ENCODE results near the gene OR5D16. TPM values are rescaled to one million over a fixed set of nuclear protein-coding genes. Genes with fewer than 3 reads are reported as not detected.

Gene OR5D16
- not detected for total RNA-seq

DNA sequence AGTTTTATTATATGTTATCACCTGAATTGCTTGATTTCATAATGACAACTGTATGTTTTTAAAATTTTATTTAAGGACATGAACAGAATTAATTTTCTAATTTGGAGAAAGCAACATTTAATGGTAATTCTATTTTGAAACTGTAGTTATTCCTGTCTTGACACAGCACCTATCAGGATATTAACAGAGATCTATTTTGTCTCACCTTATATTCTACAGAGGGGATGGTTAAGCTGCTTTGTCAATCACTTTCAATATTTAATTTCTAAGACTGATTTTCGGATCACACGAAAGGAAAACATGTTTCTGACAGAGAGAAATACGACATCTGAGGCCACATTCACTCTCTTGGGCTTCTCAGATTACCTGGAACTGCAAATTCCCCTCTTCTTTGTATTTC is at the start of gene OR5D16:
Gene OR5D16 (plus strand): TSS at position 301 of the 400 bp plus-strand sequence. CDS start 0 bp downstream, at position 301.
- Histone ChIP-seq H3K27me3 (no peaks in the 10 kb centered on the region), H3K9me3 (no peaks in the 10 kb centered on the region)

GRCh38 chr11:55791606-55792005 is 46.9 kb upstream of the OR5D16 start:
- Histone ChIP-seq H3K27ac (no peak overlapping the region), H3K27me3 (no peaks in the 10 kb centered on the region), H3K36me3 (no peaks in the 10 kb centered on the region), H3K4me1 (no peaks in the 10 kb centered on the region), H3K9me3 (no peaks in the 10 kb centered on the region), H3K4me3 (no peak overlapping the region)
- TF ChIP-seq CTCF (IDR thresholded peaks at IDR 0.05): no peak
- DNase-seq (ENCODE audit: low spot score): no peak

More for the DNA sequence above, at the start of gene OR5D16:
- no peak within 1 kb of the TSS for H3K27ac ChIP-seq
- H3K4me1 ChIP-seq: no peaks in the 10 kb centered on the region
- H3K4me3 ChIP-seq: no peak within 1 kb of the TSS
- H3K36me3 ChIP-seq: no peaks in the 10 kb centered on the region
- TF ChIP-seq CTCF (IDR thresholded peaks at IDR 0.05): no peak
- no peak for DNase-seq (ENCODE audit: low spot score)

GRCh38 chr11:55793321-55793720 is 45.2 kb upstream of the OR5D16 start:
- TF ChIP-seq CTCF (IDR thresholded peaks at IDR 0.05): no peak
- Histone ChIP-seq H3K9me3 (no peaks in the 10 kb centered on the region), H3K36me3 (no peaks in the 10 kb centered on the region), H3K4me1 (no peaks in the 10 kb centered on the region), H3K27ac (no peak overlapping the region), H3K4me3 (no peak overlapping the region), H3K27me3 (no peaks in the 10 kb centered on the region)
- DNase-seq (ENCODE audit: low spot score): no peak

GRCh38 chr11:55795256-55795655 is 43.3 kb upstream of the OR5D16 start, which contains the start of gene OR5D14:
Gene OR5D14 (plus strand): TSS chr11:55795556. CDS start chr11:55795556, 0 bp downstream.
- no peaks in the 10 kb centered on the region for H3K27me3 ChIP-seq
- no peaks in the 10 kb centered on the region for H3K36me3 ChIP-seq
- no peaks in the 10 kb centered on the region for H3K9me3 ChIP-seq
- no peak for TF ChIP-seq CTCF (IDR thresholded peaks at IDR 0.05)
- no peak for DNase-seq (ENCODE audit: low spot score)
- no peak within 1 kb of the TSS for H3K27ac ChIP-seq
- no peaks in the 10 kb centered on the region for H3K4me1 ChIP-seq
- H3K4me3 ChIP-seq: no peak within 1 kb of the TSS

DNA sequence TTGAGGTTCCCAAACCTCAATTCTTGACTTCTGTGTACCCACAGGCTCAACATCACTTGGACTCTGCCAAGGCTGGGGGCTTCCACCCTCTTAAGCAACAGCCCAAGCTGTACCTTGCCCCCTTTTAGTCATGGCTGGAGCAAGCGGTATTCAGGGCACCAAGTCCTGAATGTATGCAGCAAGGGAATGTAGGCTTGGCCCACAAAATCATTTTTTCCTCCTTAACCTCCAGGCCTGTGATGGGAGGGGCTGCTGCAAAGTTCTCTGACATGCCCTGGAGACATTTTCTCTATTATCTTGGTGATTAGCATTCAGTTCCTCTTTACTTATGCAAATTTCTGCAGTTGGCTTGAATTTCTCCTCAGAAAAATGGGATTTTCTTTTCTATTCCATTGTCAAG is 32.3 kb upstream of the OR5D16 start:
- DNase-seq (ENCODE audit: low spot score): no peak
- Histone ChIP-seq H3K9me3 (no peaks in the 10 kb centered on the region), H3K4me1 (no peaks in the 10 kb centered on the region)

More for the DNA sequence above, 32.3 kb upstream of the OR5D16 start:
- Histone ChIP-seq H3K36me3 (no peaks in the 10 kb centered on the region), H3K4me3 (no peak overlapping the region), H3K27ac (no peak overlapping the region), H3K27me3 (no peaks in the 10 kb centered on the region)
- no peak for TF ChIP-seq CTCF (IDR thresholded peaks at IDR 0.05)
